Stimulated activated CD8-positive, alpha-beta memory T cell treated with anti-CD3 and anti-CD28 coated beads, Interleukin-12 subunit alpha, Interleukin-12 subunit beta, amount 100 ng/mL, for 4 hours (primary cell): ENCODE measurements around the gene VARS2.
"Not testable (repeated sequence)": the region's sequence is repeated elsewhere in the genome, so short reads cannot be mapped to it uniquely, and the experiment has no call there.

Experiments used
- DNase-seq: peaks from one replicate; pipeline ENCODE4 v3.0.0-alpha.2; 2020; ENCODE audit warnings: low read depth

Gene VARS2

GRCh38 chr6:30898750-30899360 is 15.2 kb upstream of the VARS2 start:
- no peak for DNase-seq

GRCh38 chr6:30900863-30901417 is 13.1 kb upstream of the VARS2 start:
- no peak for DNase-seq

GRCh38 chr6:30901436-30901835 is 12.6 kb upstream of the VARS2 start:
- no peak for DNase-seq

- not testable (repeated sequence) for DNase-seq
Measured at GRCh38 chr6:30902196-30902595, 11.8 kb upstream of the VARS2 start.

- no peak for DNase-seq
Measured at GRCh38 chr6:30902709-30903108, 11.3 kb upstream of the VARS2 start.

- no peak for DNase-seq
Measured at GRCh38 chr6:30903236-30903635, 10.8 kb upstream of the VARS2 start.

GRCh38 chr6:30907290-30907757 is 6.7 kb upstream of the VARS2 start:
- not testable (repeated sequence) for DNase-seq

- DNase-seq = peak; percentile 89
Measured at GRCh38 chr6:30907758-30908591, 6.1 kb upstream of the VARS2 start, which contains the start of gene GTF2H4. GTF2H4 (plus strand) TSS chr6:30908207.

GRCh38 chr6:30908700-30909099 is 5.3 kb upstream of the VARS2 start:
- DNase-seq = no peak

- not testable (repeated sequence) for DNase-seq
Measured at GRCh38 chr6:30910473-30910872, 3.6 kb upstream of the VARS2 start.

- no peak for DNase-seq
Measured at GRCh38 chr6:30912746-30913520, 1.1 kb upstream of the VARS2 start.

- DNase-seq = no peak
Measured at GRCh38 chr6:30913721-30914075, 340 bp upstream of the VARS2 start.

GRCh38 chr6:30914854-30915590 is 984 bp downstream of the VARS2 start:
- no peak for DNase-seq

- DNase-seq = no peak
Measured at GRCh38 chr6:30915591-30915946, 1.5 kb downstream of the VARS2 start.

- DNase-seq = no peak
Measured at GRCh38 chr6:30917041-30917440, 3.0 kb downstream of the VARS2 start.

GRCh38 chr6:30917487-30917886 is 3.4 kb downstream of the VARS2 start:
- no peak for DNase-seq

GRCh38 chr6:30918670-30919069 is 4.6 kb downstream of the VARS2 start:
- no peak for DNase-seq

GRCh38 chr6:30922447-30922852 is 8.4 kb downstream of the VARS2 start:
- no peak for DNase-seq

- DNase-seq = not testable (repeated sequence)
Measured at GRCh38 chr6:30924040-30924627, 10.1 kb downstream of the VARS2 start.

GRCh38 chr6:30926644-30927043 is 12.6 kb downstream of the VARS2 start:
- DNase-seq = no peak

- not testable (repeated sequence) for DNase-seq
Measured at GRCh38 chr6:30927080-30927479, 13.0 kb downstream of the VARS2 start.
